Skin of body (tissue), 2 donors: ENCODE measurements around the gene TNRC18. TPM values are rescaled to one million over a fixed set of nuclear protein-coding genes. Genes with fewer than 3 reads are reported as not detected.

Experiments
- DNase-seq: peaks from one replicate; lab custom pipeline; 2025; lab: John Stamatoyannopoulos, UW
- total RNA-seq: library from RNA; depleted of rRNA; stranded (reverse); fragments of >200 nt; gene quantifications from one replicate; pipeline ENCODE4 v1.2.3, GENCODE V29; 2014

TNRC18 gene
- total RNA-seq, 1 donor from 2014 or later: 63.4 TPM

- DNase-seq: peak; percentile 65
Measured at GRCh38 chr7:5429253-5429856, 5.7 kb upstream of the TNRC18 start.

- DNase-seq: peak; percentile 73
Measured at GRCh38 chr7:5428478-5429252, 5.0 kb upstream of the TNRC18 start.

GRCh38 chr7:5426226-5426475 lies 2.5 kb upstream of the TNRC18 start:
- peak; percentile 81 for DNase-seq

- peak; percentile 94 for DNase-seq
Measured at GRCh38 chr7:5425507-5426225, 2.0 kb upstream of the TNRC18 start.

GRCh38 chr7:5424749-5425506 lies 1.3 kb upstream of the TNRC18 start:
- peak; percentile 68 for DNase-seq

GRCh38 chr7:5423976-5424748 lies 528 bp upstream of the TNRC18 start:
- peak; percentile 99 for DNase-seq

- peak; percentile 36 for DNase-seq
Measured at GRCh38 chr7:5422396-5423305, 983 bp downstream of the TNRC18 start.

GRCh38 chr7:5421714-5422395 lies 1.8 kb downstream of the TNRC18 start:
- DNase-seq: no peak

GRCh38 chr7:5420881-5421713 lies 2.5 kb downstream of the TNRC18 start:
- no peak for DNase-seq

GRCh38 chr7:5420067-5420880 lies 3.4 kb downstream of the TNRC18 start:
- DNase-seq: no peak

GRCh38 chr7:5419539-5420066 lies 4.0 kb downstream of the TNRC18 start:
- DNase-seq: no peak

- no peak for DNase-seq
Measured at GRCh38 chr7:5418285-5418582, 5.4 kb downstream of the TNRC18 start.

GRCh38 chr7:5417106-5418071 lies 6.2 kb downstream of the TNRC18 start:
- DNase-seq: peak; percentile 43

GRCh38 chr7:5414916-5415315 lies 8.7 kb downstream of the TNRC18 start:
- no peak for DNase-seq

- no peak for DNase-seq
Measured at GRCh38 chr7:5413449-5413786, 10.2 kb downstream of the TNRC18 start.

- DNase-seq: no peak
Measured at GRCh38 chr7:5408777-5409176, 14.9 kb downstream of the TNRC18 start.
